HG03457 (cell line): ENCODE data around the gene MTSS2.

Source experiments
- ATAC-seq: cut with Tn5 transposase; IDR thresholded peaks from one replicate; pipeline ENCODE4 v1.9.1; 2021; ENCODE audit warnings: moderate number of reproducible peaks; ENCODE audit not compliant: unreplicated experiment

MTSS2 gene

GRCh38 chr16:70700101-70701020 is 14.5 kb upstream of the MTSS2 start:
- no peak for ATAC-seq

- ATAC-seq, result no peak
Measured at GRCh38 chr16:70699696-70700095, 13.8 kb upstream of the MTSS2 start.

- ATAC-seq, result no peak
Measured at GRCh38 chr16:70698901-70699300, 13.0 kb upstream of the MTSS2 start.

GRCh38 chr16:70697594-70698170 is 11.8 kb upstream of the MTSS2 start:
- no peak for ATAC-seq

- no peak for ATAC-seq
Measured at GRCh38 chr16:70696952-70697593, 11.2 kb upstream of the MTSS2 start.

GRCh38 chr16:70696355-70696754 is 10.5 kb upstream of the MTSS2 start:
- ATAC-seq, result no peak

- no peak for ATAC-seq
Measured at GRCh38 chr16:70695331-70696070, 9.6 kb upstream of the MTSS2 start.

GRCh38 chr16:70694868-70695218 is 9.0 kb upstream of the MTSS2 start:
- no peak for ATAC-seq

- ATAC-seq, result no peak
Measured at GRCh38 chr16:70694088-70694867, 8.4 kb upstream of the MTSS2 start.

- no peak for ATAC-seq
Measured at GRCh38 chr16:70692873-70693671, 7.2 kb upstream of the MTSS2 start.

GRCh38 chr16:70692130-70692872 is 6.4 kb upstream of the MTSS2 start:
- ATAC-seq, result no peak

- ATAC-seq, result no peak
Measured at GRCh38 chr16:70691223-70692129, 5.6 kb upstream of the MTSS2 start.

GRCh38 chr16:70689970-70690891 is 4.4 kb upstream of the MTSS2 start:
- no peak for ATAC-seq

GRCh38 chr16:70689035-70689969 is 3.4 kb upstream of the MTSS2 start:
- no peak for ATAC-seq

GRCh38 chr16:70688246-70688742 is 2.4 kb upstream of the MTSS2 start:
- ATAC-seq, result no peak
